HEK293T (cell line): ENCODE data around the gene NAA16.

Experiments used
- CTCF ChIA-PET: fragments of 350-600 bp; formaldehyde crosslinking; extraction: SDS; loops from one replicate; lab custom pipeline; 2021; ENCODE audit warnings: antibody characterized with exemption, inconsistent platforms; lab: Yijun Ruan, JAX
- POLR2A ChIA-PET: fragments of 350-600 bp; formaldehyde crosslinking; extraction: SDS; loops from one replicate; lab custom pipeline; 2020; ENCODE audit warnings: antibody characterized with exemption, inconsistent platforms; lab: Yijun Ruan, JAX
- DNase-seq: peaks from one replicate; pipeline ENCODE4 v3.0.0; 2012; ENCODE audit warnings: mixed read lengths; ENCODE audit errors: extremely low spot score
- ARNT ChIP-seq: fragments of 450-650 bp; IDR thresholded peaks from 2 replicates; pipeline ENCODE4 v1.6.1; 2017; ENCODE audit warnings: mild to moderate bottlenecking
- BHLHE40 ChIP-seq: fragments of 450-650 bp; IDR thresholded peaks from 2 replicates; pipeline ENCODE4 v1.6.1; 2016; ENCODE audit warnings: mild to moderate bottlenecking, moderate library complexity, borderline replicate concordance
- CTBP1 ChIP-seq: fragments of 450-650 bp; IDR thresholded peaks from 2 replicates; pipeline ENCODE4 v1.6.1; 2016; ENCODE audit warnings: borderline replicate concordance
- ELF4 ChIP-seq: fragments of 450-650 bp; IDR thresholded peaks from 2 replicates; pipeline ENCODE4 v1.6.1; 2017; ENCODE audit warnings: antibody characterized with exemption
- FOXA1 ChIP-seq: fragments of 450-650 bp; IDR thresholded peaks from 2 replicates; pipeline ENCODE4 v1.6.1; 2016; ENCODE audit warnings: mild to moderate bottlenecking
- FOXK2 ChIP-seq: fragments of 450-650 bp; IDR thresholded peaks from 2 replicates; pipeline ENCODE4 v1.6.1; 2016; ENCODE audit warnings: mild to moderate bottlenecking
- FOXM1 ChIP-seq: fragments of 450-650 bp; IDR thresholded peaks from 2 replicates; pipeline ENCODE4 v1.6.1; 2017; ENCODE audit warnings: mild to moderate bottlenecking, borderline replicate concordance
- HDGF ChIP-seq: fragments of 450-650 bp; IDR thresholded peaks from 2 replicates; pipeline ENCODE4 v1.6.1; 2017; ENCODE audit warnings: antibody characterized with exemption, borderline replicate concordance
- L3MBTL2 ChIP-seq: fragments of 450-650 bp; conservative IDR thresholded peaks from 2 replicates; pipeline ENCODE4 v1.6.1; 2016; ENCODE audit warnings: mild to moderate bottlenecking
- LEF1 ChIP-seq: fragments of 450-650 bp; IDR thresholded peaks from 2 replicates; pipeline ENCODE4 v1.6.1; 2017; ENCODE audit warnings: mild to moderate bottlenecking, borderline replicate concordance
- NFRKB ChIP-seq: fragments of 450-650 bp; IDR thresholded peaks from 2 replicates; pipeline ENCODE4 v1.6.1; 2016; ENCODE audit warnings: mild to moderate bottlenecking, moderate library complexity
- PKNOX1 ChIP-seq: fragments of 450-650 bp; IDR thresholded peaks from 2 replicates; pipeline ENCODE4 v1.6.1; 2016
- SP1 ChIP-seq: fragments of 450-650 bp; IDR thresholded peaks from 2 replicates; pipeline ENCODE4 v1.6.1; 2017
- SUZ12 ChIP-seq: fragments of 450-650 bp; IDR thresholded peaks from 2 replicates; pipeline ENCODE4 v1.6.1; 2016; ENCODE audit warnings: mild to moderate bottlenecking
- TARDBP ChIP-seq: fragments of 450-650 bp; IDR thresholded peaks from 2 replicates; pipeline ENCODE4 v1.6.1; 2016
- ZNF384 ChIP-seq: fragments of 450-650 bp; IDR thresholded peaks from 2 replicates; pipeline ENCODE4 v1.6.1; 2016

NAA16 gene

GRCh38 chr13:41307884-41308640 lies 3.0 kb upstream of the NAA16 start:
- ChIA-PET CTCF (no interaction called here), POLR2A (no interaction called here)
- DNase-seq: no peak
- TF ChIP-seq LEF1 (no peak), SP1 (no peak), NFRKB (no peak), PKNOX1 (no peak), ELF4 (no peak), ZNF384 (no peak), ARNT (no peak), SUZ12 (no peak)

GRCh38 chr13:41311406-41312175 lies 524 bp downstream of the NAA16 start:
- TF ChIP-seq L3MBTL2 (no peak), LEF1 (no peak), ELF4 (no peak), HDGF (no peak), PKNOX1 (no peak), NFRKB (no peak), FOXA1 (no peak), TARDBP (no peak), ZNF384 (no peak), SP1 (no peak), SUZ12 (no peak), BHLHE40 (no peak), CTBP1 (no peak), ARNT (no peak), FOXM1 (no peak), FOXK2 (no peak)
- DNase-seq: peak; percentile 41
- POLR2A ChIA-PET: no interaction called here
- CTCF ChIA-PET: no interaction called here

DNA sequence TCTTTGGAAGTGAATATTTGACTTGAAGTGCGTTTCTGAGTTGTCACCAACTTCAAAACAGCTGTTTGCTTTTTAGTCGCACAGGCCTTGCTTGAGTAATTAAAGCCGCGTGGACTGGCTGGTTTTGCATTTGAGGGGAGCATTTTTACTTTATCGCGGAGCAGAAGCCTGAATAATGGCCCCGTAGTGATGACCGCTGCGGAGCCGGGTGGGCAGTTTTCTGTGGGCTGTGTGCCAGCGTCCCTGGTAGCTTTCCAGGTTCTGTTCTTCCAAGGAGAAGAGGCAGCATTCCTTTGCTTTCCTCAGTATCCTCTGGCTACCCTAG lies 1.1 kb downstream of the NAA16 start:
- POLR2A ChIA-PET: no interaction called here
- CTCF ChIA-PET: no interaction called here

GRCh38 chr13:41313117-41313516 lies 2.0 kb downstream of the NAA16 start:
- DNase-seq: no peak
- CTCF ChIA-PET: no interaction called here
- POLR2A ChIA-PET: no interaction called here
- TF ChIP-seq FOXM1 (no peak), L3MBTL2 (no peak), ZNF384 (no peak), SUZ12 (no peak), NFRKB (no peak), ELF4 (no peak), TARDBP (no peak), PKNOX1 (no peak), FOXK2 (no peak), ARNT (no peak), LEF1 (no peak), BHLHE40 (no peak), SP1 (no peak), CTBP1 (no peak)

More for the DNA sequence above, 1.1 kb downstream of the NAA16 start:
- peak; percentile 17 for DNase-seq
- no peak for TF ChIP-seq LEF1
- TF ChIP-seq HDGF: no peak
- no peak for TF ChIP-seq NFRKB
- no peak for TF ChIP-seq FOXA1
- TF ChIP-seq TARDBP: no peak
- TF ChIP-seq BHLHE40: no peak
- TF ChIP-seq FOXK2: no peak
- TF ChIP-seq SP1: no peak
- TF ChIP-seq ARNT: no peak

DNA sequence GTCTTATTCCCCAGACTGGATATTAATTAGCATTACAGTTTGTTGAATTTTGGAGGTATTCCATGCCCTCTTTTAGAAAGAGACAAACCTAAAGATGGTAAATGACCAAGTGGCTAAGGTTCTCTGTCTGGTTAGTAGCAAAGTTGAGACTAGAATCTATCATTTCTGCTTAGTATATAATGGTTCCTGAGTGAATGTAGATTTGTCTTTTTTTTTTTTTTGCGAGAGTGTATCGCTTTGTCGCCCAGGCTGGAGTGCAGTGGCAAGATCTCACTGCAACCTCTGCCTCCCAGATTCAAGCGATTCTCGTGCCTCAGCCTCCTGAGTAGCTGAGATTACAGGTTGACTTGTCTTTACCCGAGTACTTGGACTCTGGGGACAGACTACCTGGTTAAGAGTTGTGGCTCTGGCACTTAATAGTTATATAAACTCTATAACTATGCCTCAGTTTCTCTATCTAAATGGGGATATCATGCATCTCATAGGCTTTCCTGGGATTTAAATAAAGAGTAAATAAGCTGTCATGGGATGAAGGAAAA lies 2.7 kb downstream of the NAA16 start:
- ChIA-PET CTCF (no interaction called here), POLR2A (no interaction called here)
- DNase-seq: no peak
- TF ChIP-seq ZNF384 (peak; percentile 76), TARDBP (no peak)

GRCh38 chr13:41315443-41316047 lies 4.5 kb downstream of the NAA16 start:
- POLR2A ChIA-PET: no interaction called here
- no peak for TF ChIP-seq NFRKB
- TF ChIP-seq HDGF: no peak
- TF ChIP-seq TARDBP: no peak
- no peak for TF ChIP-seq SUZ12
- TF ChIP-seq CTBP1: no peak
- no peak for TF ChIP-seq FOXM1
- TF ChIP-seq SP1: no peak
- DNase-seq: no peak
- CTCF ChIA-PET: no interaction called here
